T-helper 2 cell treated with Interferon-gamma antibody and Interleukin-4, amounts not matched to agents 5 μg/mL and 100 μg/mL, for 36 hours (primary cell): ENCODE measurements around the gene MUC22.
"Not testable (repeated sequence)": the region's sequence is repeated elsewhere in the genome, so short reads cannot be mapped to it uniquely, and the experiment has no call there.

ENCODE experiments used
- DNase-seq: peaks from one replicate; pipeline ENCODE4 v3.0.0; 2021; ENCODE audit warnings: low spot score
- H3K27ac Mint-ChIP-seq: one replicate; pipeline ENCODE4 v1.8.0; 2021; ENCODE audit warnings: mild to moderate bottlenecking, mixed read lengths
- H3K27me3 Mint-ChIP-seq: one replicate; pipeline ENCODE4 v1.8.0; 2021; ENCODE audit warnings: low read depth, mixed read lengths
- H3K36me3 Mint-ChIP-seq: one replicate; pipeline ENCODE4 v1.8.0; 2021; ENCODE audit warnings: low read depth, mixed read lengths
- H3K4me1 Mint-ChIP-seq: one replicate; pipeline ENCODE4 v1.8.0; 2021; ENCODE audit warnings: low read depth, mixed read lengths
- H3K4me3 Mint-ChIP-seq: one replicate; pipeline ENCODE4 v1.8.0; 2022; ENCODE audit warnings: mild to moderate bottlenecking, moderate library complexity, mixed read lengths
- H3K9me3 Mint-ChIP-seq: one replicate; pipeline ENCODE4 v1.8.0; 2021; ENCODE audit warnings: mixed read lengths

The MUC22 gene

DNA sequence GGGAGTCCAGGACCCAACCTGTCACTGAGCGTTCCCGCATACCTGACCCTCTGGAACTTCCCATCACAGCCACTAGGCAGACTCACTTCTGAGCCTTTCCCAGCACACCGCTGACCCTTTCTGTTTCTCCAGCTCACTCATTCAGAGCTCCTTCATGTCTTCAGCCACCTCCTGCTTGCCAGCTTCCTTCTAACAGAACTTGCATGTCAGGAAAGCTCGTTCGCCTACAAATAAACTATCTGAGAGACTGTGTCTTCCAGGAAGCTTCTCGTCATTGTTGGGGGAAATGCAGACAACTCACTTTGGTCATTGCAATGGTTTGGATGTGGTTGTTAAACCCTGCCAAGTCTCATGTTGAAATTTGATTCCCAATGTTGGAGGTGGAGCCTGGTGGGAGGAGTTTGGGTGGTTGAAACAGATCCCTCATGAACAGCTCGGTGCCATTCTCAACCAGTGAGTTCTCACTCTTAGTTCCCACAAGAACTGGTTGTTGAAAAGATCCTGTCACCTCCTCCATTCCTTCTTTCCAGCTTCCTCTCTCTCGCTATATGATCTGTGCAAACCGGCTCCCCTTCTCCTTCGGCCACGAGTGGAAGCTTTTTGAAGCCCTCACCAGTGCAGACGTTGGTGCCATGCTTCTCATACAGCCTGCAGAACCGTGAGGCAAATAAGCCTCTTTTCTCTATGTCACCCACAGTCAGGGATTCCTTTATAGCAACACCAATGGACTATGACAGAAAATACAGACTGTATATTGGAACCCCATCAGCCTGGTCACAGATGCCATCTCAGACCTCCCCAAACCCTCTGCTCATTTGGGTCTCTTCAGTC lies 28.1 kb upstream of the MUC22 start:
- H3K27me3 Mint-ChIP-seq = peaks cover 37% of the 10 kb centered on the region
- no peak overlapping the region for H3K27ac Mint-ChIP-seq
- peaks cover 1% of the 10 kb centered on the region for H3K4me1 Mint-ChIP-seq
- H3K36me3 Mint-ChIP-seq = no peaks in the 10 kb centered on the region
- no peaks in the 10 kb centered on the region for H3K9me3 Mint-ChIP-seq
- no peak for DNase-seq
- H3K4me3 Mint-ChIP-seq = no peak overlapping the region

GRCh38 chr6:30983439-30983838 lies 26.8 kb upstream of the MUC22 start, which contains the start of gene MUC21:
Gene MUC21, plus strand, starts transcription at chr6:30983718. Its CDS starts 241 bp downstream, at chr6:30983959.
- H3K4me1 Mint-ChIP-seq = peaks cover 1% of the 10 kb centered on the region
- DNase-seq = no peak
- peaks cover 26% of the 10 kb centered on the region for H3K27me3 Mint-ChIP-seq
- H3K27ac Mint-ChIP-seq = no peak within 1 kb of the TSS
- no peaks in the 10 kb centered on the region for H3K9me3 Mint-ChIP-seq
- H3K4me3 Mint-ChIP-seq = no peak within 1 kb of the TSS
- no peaks in the 10 kb centered on the region for H3K36me3 Mint-ChIP-seq

DNA sequence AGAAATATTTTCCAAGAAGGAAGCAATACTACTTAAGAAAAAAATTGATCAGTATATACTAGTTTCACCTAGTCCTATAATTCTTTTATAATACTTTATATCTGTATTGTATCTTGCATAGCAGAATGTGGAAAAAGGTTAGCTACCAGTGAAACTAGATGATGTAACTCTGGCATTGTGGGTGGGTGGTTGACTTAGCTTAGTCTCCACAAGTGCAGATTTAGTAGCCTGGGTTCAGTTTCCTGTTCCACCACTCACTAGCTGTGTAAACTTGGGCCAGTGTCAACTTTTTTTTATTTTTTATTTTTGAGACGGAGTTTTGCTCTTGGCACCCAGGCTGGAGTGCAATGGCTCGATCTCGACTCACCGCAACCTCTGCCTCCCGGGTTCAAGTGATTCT lies 24.8 kb upstream of the MUC22 start:
- no peak for DNase-seq
- Mint-ChIP-seq H3K36me3 (no peaks in the 10 kb centered on the region), H3K27ac (no peak overlapping the region), H3K9me3 (no peaks in the 10 kb centered on the region), H3K4me1 (peaks cover 8% of the 10 kb centered on the region), H3K4me3 (no peak overlapping the region), H3K27me3 (peaks cover 16% of the 10 kb centered on the region)

GRCh38 chr6:30987304-30987703 lies 23.0 kb upstream of the MUC22 start:
- Mint-ChIP-seq H3K27me3 (peaks cover 7% of the 10 kb centered on the region), H3K36me3 (no peaks in the 10 kb centered on the region), H3K4me3 (no peak overlapping the region), H3K4me1 (peaks cover 13% of the 10 kb centered on the region), H3K9me3 (no peaks in the 10 kb centered on the region), H3K27ac (no peak overlapping the region)
- no peak for DNase-seq

GRCh38 chr6:30988209-30988825 lies 22.0 kb upstream of the MUC22 start:
- Mint-ChIP-seq H3K4me3 (no peak overlapping the region), H3K36me3 (no peaks in the 10 kb centered on the region), H3K9me3 (no peaks in the 10 kb centered on the region), H3K27me3 (peaks cover 5% of the 10 kb centered on the region), H3K27ac (no peak overlapping the region), H3K4me1 (peaks cover 12% of the 10 kb centered on the region)
- DNase-seq = no peak

GRCh38 chr6:30990422-30991086 lies 19.7 kb upstream of the MUC22 start:
- no peak for DNase-seq
- Mint-ChIP-seq H3K4me1 (peaks cover 12% of the 10 kb centered on the region), H3K36me3 (no peaks in the 10 kb centered on the region), H3K27ac (peak overlapping the region; percentile 79), H3K4me3 (peak overlapping the region; percentile 76), H3K9me3 (no peaks in the 10 kb centered on the region), H3K27me3 (no peaks in the 10 kb centered on the region)

- Mint-ChIP-seq H3K4me1 (peaks cover 12% of the 10 kb centered on the region), H3K36me3 (no peaks in the 10 kb centered on the region), H3K27me3 (no peaks in the 10 kb centered on the region), H3K9me3 (no peaks in the 10 kb centered on the region), H3K4me3 (no peak overlapping the region), H3K27ac (no peak overlapping the region)
- DNase-seq = no peak
Observed at GRCh38 chr6:30991891-30992290, 18.4 kb upstream of the MUC22 start.

DNA sequence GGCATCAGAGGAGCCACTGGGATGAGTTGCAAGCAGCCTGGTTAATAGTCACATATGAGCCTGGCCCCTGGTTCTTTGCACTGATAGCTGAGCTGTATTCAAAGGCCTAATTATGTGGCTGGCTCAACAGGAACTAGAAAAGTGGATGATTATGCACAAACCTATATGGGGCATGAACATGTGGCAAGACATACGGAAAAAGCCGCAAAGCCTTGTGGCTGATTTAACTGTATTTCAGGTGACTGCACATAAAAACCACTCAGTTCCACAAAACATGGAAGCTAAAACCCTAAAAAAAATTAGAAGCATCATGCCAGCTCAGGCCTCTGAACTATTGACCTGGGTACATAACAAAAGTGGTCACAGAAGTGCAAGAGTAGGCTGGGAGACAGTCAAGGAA lies 13.0 kb upstream of the MUC22 start:
- Mint-ChIP-seq H3K27me3 (no peaks in the 10 kb centered on the region), H3K36me3 (no peaks in the 10 kb centered on the region), H3K4me3 (no peak overlapping the region), H3K27ac (no peak overlapping the region), H3K4me1 (peaks cover 5% of the 10 kb centered on the region), H3K9me3 (no peaks in the 10 kb centered on the region)
- no peak for DNase-seq

DNA sequence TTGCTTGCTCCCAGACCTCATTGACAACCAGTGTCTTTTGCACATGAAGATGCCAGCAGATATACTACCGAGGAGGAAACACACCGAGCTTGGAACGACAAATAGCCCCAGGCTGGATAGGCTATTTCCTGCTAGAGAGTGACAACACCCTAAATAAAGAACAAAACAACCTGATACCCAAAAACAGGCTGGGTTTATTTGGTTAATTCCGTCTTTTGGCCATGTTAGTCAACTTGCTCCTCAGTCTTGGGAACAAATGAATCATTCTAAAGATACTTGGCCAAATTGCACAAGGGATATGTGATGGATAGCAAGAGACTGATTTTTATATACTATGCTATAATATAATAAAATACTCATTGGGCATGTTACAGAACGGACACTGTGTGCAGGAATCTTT lies 11.5 kb upstream of the MUC22 start:
- Mint-ChIP-seq H3K9me3 (no peaks in the 10 kb centered on the region), H3K36me3 (no peaks in the 10 kb centered on the region), H3K27me3 (no peaks in the 10 kb centered on the region), H3K4me1 (peaks cover 5% of the 10 kb centered on the region), H3K4me3 (no peak overlapping the region), H3K27ac (no peak overlapping the region)
- no peak for DNase-seq

DNA sequence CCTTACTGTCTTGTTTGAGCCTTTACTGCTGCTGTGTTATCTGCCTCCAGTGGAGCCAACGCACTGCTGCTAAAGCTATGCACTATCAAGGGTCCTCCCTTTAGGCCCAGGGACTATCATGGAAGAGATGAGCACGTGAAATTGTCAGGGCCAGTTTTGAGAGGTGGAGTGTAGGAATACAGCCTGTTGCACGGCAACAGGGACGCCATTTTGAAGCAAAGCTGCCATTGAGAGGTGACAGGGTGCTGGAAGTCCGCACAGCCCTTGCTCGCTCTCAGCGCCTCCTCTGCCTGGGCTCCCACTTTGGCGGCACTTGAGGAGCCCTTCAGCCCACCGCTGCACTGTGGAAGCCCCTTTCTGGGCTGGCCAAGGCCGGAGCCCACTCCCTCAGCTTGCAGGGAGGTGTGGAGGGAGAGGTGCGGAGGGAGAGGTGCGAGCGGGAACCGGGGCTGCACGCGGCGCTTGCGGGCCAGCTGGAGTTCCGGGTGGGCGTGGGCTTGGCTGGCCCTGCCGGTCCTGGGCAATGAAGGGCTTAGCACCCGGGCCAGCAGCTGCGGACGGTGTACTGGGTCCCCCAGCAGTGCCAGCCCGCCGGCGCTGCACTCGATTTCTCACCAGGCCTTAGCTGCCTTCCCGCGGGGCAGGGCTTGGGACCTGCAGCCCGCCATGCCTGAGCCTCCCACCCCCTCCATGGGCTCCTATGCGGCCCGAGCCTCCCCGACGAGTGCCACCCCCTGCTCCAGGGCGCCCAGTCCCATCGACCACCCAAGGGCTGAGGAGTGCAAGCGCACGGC lies 10.0 kb upstream of the MUC22 start:
- H3K9me3 Mint-ChIP-seq, H3K27ac Mint-ChIP-seq, H3K36me3 Mint-ChIP-seq, H3K4me3 Mint-ChIP-seq, DNase-seq, H3K27me3 Mint-ChIP-seq, H3K4me1 Mint-ChIP-seq: not testable (repeated sequence)

DNA sequence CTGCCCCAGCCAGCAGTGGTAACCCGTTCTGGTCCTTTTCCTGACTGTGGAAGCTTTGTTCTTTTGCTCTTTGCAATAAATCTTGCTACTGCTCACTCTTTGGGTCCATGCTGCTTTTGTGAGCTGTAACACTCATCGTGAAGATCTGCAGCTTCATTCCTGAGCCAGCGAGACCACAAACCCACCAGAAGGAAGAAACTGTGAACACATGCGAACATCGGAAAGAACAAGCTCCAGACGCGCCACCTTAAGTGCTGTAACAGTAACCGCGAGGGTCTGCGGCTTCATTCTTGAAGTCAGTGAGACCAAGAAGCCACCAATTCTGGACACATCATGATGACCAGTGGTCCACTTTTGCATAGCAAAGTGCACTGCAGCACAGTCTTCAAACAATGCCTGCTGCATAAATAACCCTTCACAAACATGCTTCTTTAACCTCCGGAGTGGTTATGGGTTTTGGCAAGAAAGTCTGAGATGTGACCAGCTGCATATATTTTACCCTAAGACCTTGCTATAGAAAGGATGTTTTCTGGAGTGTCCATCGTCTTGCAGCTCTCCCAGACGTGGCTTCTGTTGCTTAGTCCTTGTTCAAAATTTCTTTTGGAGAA lies 8.9 kb upstream of the MUC22 start:
- H3K27ac Mint-ChIP-seq = no peak overlapping the region
- no peaks in the 10 kb centered on the region for H3K36me3 Mint-ChIP-seq
- no peak overlapping the region for H3K4me3 Mint-ChIP-seq
- H3K27me3 Mint-ChIP-seq = peaks cover 7% of the 10 kb centered on the region
- H3K4me1 Mint-ChIP-seq = peaks cover 6% of the 10 kb centered on the region
- H3K9me3 Mint-ChIP-seq = no peaks in the 10 kb centered on the region
- no peak for DNase-seq

- peaks cover 12% of the 10 kb centered on the region for H3K27me3 Mint-ChIP-seq
- H3K36me3 Mint-ChIP-seq = no peaks in the 10 kb centered on the region
- DNase-seq = no peak
- H3K27ac Mint-ChIP-seq = no peak overlapping the region
- no peaks in the 10 kb centered on the region for H3K9me3 Mint-ChIP-seq
- peaks cover 6% of the 10 kb centered on the region for H3K4me1 Mint-ChIP-seq
- no peak overlapping the region for H3K4me3 Mint-ChIP-seq
Observed at GRCh38 chr6:31002471-31002870, 7.8 kb upstream of the MUC22 start.

DNA sequence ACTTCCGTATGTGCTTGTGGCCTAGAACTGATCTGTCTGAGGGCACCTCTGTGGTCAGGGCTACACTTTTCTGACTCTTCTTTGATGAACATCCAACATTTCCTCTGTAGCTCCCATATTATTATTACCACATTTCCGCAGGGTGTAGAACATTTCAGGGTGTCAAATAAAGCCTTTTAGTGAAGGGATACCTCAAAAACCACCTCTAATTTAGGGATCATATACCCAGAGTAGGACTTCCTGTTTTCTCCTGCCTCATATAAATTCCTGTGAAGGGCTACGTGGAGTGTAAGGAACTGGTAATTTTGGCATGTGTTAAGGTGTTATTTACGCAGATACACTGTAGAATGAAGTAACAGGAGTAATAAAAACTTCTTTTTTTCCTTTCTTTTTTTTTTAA lies 5.5 kb upstream of the MUC22 start:
- Mint-ChIP-seq H3K9me3 (no peaks in the 10 kb centered on the region), H3K36me3 (no peaks in the 10 kb centered on the region), H3K27me3 (peaks cover 19% of the 10 kb centered on the region), H3K27ac (no peak overlapping the region), H3K4me3 (no peak overlapping the region), H3K4me1 (peaks cover 6% of the 10 kb centered on the region)
- DNase-seq = no peak
